ENCODE measurements around the gene TMEM144. TPM values are rescaled to one million over a fixed set of nuclear protein-coding genes. Genes with fewer than 3 reads are reported as not detected.
"Not testable (repeated sequence)": the region's sequence is repeated elsewhere in the genome, so short reads cannot be mapped to it uniquely, and the experiment has no call there.

Gene TMEM144
- total RNA-seq, 6 donors from 2014 or later, result 8.6 to 16.7 (median 13.7) TPM

- 37 to 54% methylated on average over 3 of the region's 3 CpGs for WGBS, 2 donors
- Histone ChIP-seq H3K9me3 (no peaks in the 10 kb centered on the region), H3K27ac (peak overlapping the region in 1 of 4 donors; percentile 88), H3K4me1 (peaks cover 5 to 11% (median 9%) of the 10 kb centered on the region in 4 donors), H3K27me3 (no peaks in the 10 kb centered on the region), H3K4me3 (peak overlapping the region in 3 of 4 donors; percentile 34 to 49 (median 45)), H3K36me3 (no peaks in the 10 kb centered on the region)
- ATAC-seq (ENCODE audit: low FRiP score in 2 of 2), result no peak
- no peak for DNase-seq
- TF ChIP-seq POLR2A (IDR thresholded peaks at IDR 0.05), result no peak
- no peak for TF ChIP-seq EP300 (IDR thresholded peaks at IDR 0.05)
- TF ChIP-seq POLR2AphosphoS5 (IDR thresholded peaks at IDR 0.05), result no peak
- no peak for TF ChIP-seq CTCF (IDR thresholded peaks at IDR 0.05)
These were observed 936 bp downstream of the TMEM144 start for GRCh38 chr4:158211222-158211621.

GRCh38 chr4:158213466-158213865, 3.2 kb downstream of the TMEM144 start:
- DNase-seq (no peak), ATAC-seq (ENCODE audit: low FRiP score in 2 of 2) (no peak)
- Histone ChIP-seq H3K27me3 (no peaks in the 10 kb centered on the region), H3K36me3 (no peaks in the 10 kb centered on the region), H3K4me1 (peaks cover 5 to 11% (median 9%) of the 10 kb centered on the region in 4 donors), H3K9me3 (no peaks in the 10 kb centered on the region), H3K27ac (no peak overlapping the region), H3K4me3 (no peak overlapping the region)
- TF ChIP-seq CTCF (IDR thresholded peaks at IDR 0.05) (no peak), POLR2A (IDR thresholded peaks at IDR 0.05) (no peak), EP300 (IDR thresholded peaks at IDR 0.05) (no peak), POLR2AphosphoS5 (IDR thresholded peaks at IDR 0.05) (no peak)
- 82 to 89% methylated on average over 2 of the region's 2 CpGs for WGBS, 2 donors

GRCh38 chr4:158214856-158215255, 4.6 kb downstream of the TMEM144 start:
- ATAC-seq (ENCODE audit: low FRiP score in 2 of 2), result no peak
- Histone ChIP-seq H3K4me1 (peaks cover 5 to 10% (median 8%) of the 10 kb centered on the region in 4 donors), H3K9me3 (no peaks in the 10 kb centered on the region), H3K4me3 (no peak overlapping the region), H3K27me3 (no peaks in the 10 kb centered on the region), H3K36me3 (no peaks in the 10 kb centered on the region), H3K27ac (no peak overlapping the region)
- TF ChIP-seq POLR2AphosphoS5 (IDR thresholded peaks at IDR 0.05) (no peak), EP300 (IDR thresholded peaks at IDR 0.05) (no peak), POLR2A (IDR thresholded peaks at IDR 0.05) (no peak), CTCF (IDR thresholded peaks at IDR 0.05) (no peak)
- no peak for DNase-seq
- WGBS, 2 donors, result 76 to 89% methylated on average over 1 of the region's 1 CpG

- DNase-seq, result no peak
- Histone ChIP-seq H3K27ac (no peak overlapping the region), H3K4me1 (no peaks in the 10 kb centered on the region), H3K9me3 (no peaks in the 10 kb centered on the region), H3K4me3 (no peak overlapping the region), H3K36me3 (no peaks in the 10 kb centered on the region), H3K27me3 (no peaks in the 10 kb centered on the region)
- 81 to 90% methylated on average over 5 of the region's 5 CpGs for WGBS, 2 donors
- no peak for TF ChIP-seq EP300 (IDR thresholded peaks at IDR 0.05)
- TF ChIP-seq POLR2AphosphoS5 (IDR thresholded peaks at IDR 0.05), result no peak
- no peak for TF ChIP-seq CTCF (IDR thresholded peaks at IDR 0.05)
- no peak for TF ChIP-seq POLR2A (IDR thresholded peaks at IDR 0.05)
- no peak for ATAC-seq (ENCODE audit: low FRiP score in 2 of 2)
These were observed 7.5 kb downstream of the TMEM144 start for GRCh38 chr4:158217763-158218162.

- no peak for ATAC-seq (ENCODE audit: low FRiP score in 2 of 2)
- 85 to 89% methylated on average over 1 of the region's 1 CpG for WGBS, 2 donors
- Histone ChIP-seq H3K36me3 (no peaks in the 10 kb centered on the region), H3K27me3 (no peaks in the 10 kb centered on the region), H3K9me3 (no peaks in the 10 kb centered on the region), H3K27ac (no peak overlapping the region), H3K4me3 (no peak overlapping the region), H3K4me1 (no peaks in the 10 kb centered on the region)
- TF ChIP-seq EP300 (IDR thresholded peaks at IDR 0.05), result no peak
- DNase-seq, result no peak
These were observed 9.3 kb downstream of the TMEM144 start for GRCh38 chr4:158219623-158220022.

- ATAC-seq (ENCODE audit: low FRiP score in 2 of 2), result not testable (repeated sequence)
- WGBS, 2 donors, result 95 to 97% methylated on average over 4 of the region's 4 CpGs
These were observed 14.0 kb downstream of the TMEM144 start for GRCh38 chr4:158224318-158224717.

GRCh38 chr4:158224999-158225398, 14.7 kb downstream of the TMEM144 start:
- H3K9me3 ChIP-seq; H3K4me3 ChIP-seq; H3K4me1 ChIP-seq; H3K27ac ChIP-seq; DNase-seq; H3K27me3 ChIP-seq; ATAC-seq (ENCODE audit: low FRiP score in 2 of 2); H3K36me3 ChIP-seq: not testable (repeated sequence)
- WGBS, 2 donors, result 89% methylated on average over 2 of the region's 2 CpGs

More at GRCh38 chr4:158224318-158224717, 14.0 kb downstream of the TMEM144 start:
- not testable (repeated sequence) for H3K4me1 ChIP-seq, H3K9me3 ChIP-seq, H3K4me3 ChIP-seq, DNase-seq, H3K27me3 ChIP-seq, H3K27ac ChIP-seq, H3K36me3 ChIP-seq

- DNase-seq; H3K4me3 ChIP-seq; H3K4me1 ChIP-seq; H3K36me3 ChIP-seq; ATAC-seq (ENCODE audit: low FRiP score in 2 of 2); H3K27ac ChIP-seq; H3K27me3 ChIP-seq; H3K9me3 ChIP-seq: not testable (repeated sequence)
- 95 to 99% methylated on average over 5 of the region's 5 CpGs for WGBS, 2 donors
These were observed 17.6 kb downstream of the TMEM144 start for GRCh38 chr4:158227880-158228279.

- H3K4me1 ChIP-seq; H3K27ac ChIP-seq; H3K9me3 ChIP-seq; H3K27me3 ChIP-seq; H3K4me3 ChIP-seq; H3K36me3 ChIP-seq; ATAC-seq (ENCODE audit: low FRiP score in 2 of 2): not testable (repeated sequence)
- DNase-seq, result peak in 1 of 2 donors; percentile 20
- WGBS, 2 donors, result 90 to 96% methylated on average over 14 to 17 of the region's 17 CpGs
These were observed 18.1 kb downstream of the TMEM144 start for GRCh38 chr4:158228399-158228798.

Measured in upper lobe of left lung (tissue), 6 donors.